ENCODE results near the gene OR6P1.

OR6P1 gene

GRCh38 chr1:158570480-158570879 lies at the start of gene OR6P1:
Gene OR6P1 (minus strand): TSS chr1:158570580. CDS start chr1:158563604, 6,976 bp downstream.
- DNase-seq = no peak

DNA sequence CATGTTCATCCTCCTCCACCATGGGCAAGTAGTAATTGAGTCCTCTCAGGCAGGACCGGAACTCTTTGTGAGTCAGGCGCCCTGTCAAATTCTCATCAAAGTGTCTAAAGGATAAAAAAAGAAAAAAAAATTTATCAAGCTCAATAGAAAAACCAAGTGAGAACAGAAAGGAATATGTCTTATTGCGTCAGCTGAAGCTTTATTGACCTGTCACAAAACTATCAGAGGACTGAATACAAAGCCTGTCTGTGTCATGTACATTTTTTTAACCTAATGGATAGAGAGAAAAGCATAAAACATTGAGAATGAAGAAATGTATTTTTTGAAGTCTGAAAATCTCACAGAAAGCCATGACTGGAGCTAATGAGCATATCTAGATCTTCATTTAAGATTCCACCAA lies 43.4 kb upstream of the OR6P1 start:
- no peak for DNase-seq

- DNase-seq = no peak
These were observed 41.5 kb upstream of the OR6P1 start for GRCh38 chr1:158611916-158612315.

GRCh38 chr1:158607296-158607695 lies 36.9 kb upstream of the OR6P1 start:
- no peak for DNase-seq

- DNase-seq = no peak
These were observed 34.6 kb upstream of the OR6P1 start, which contains the start of gene OR10Z1 for GRCh38 chr1:158604968-158605367. Gene OR10Z1 (plus strand): TSS chr1:158605268. CDS start chr1:158606439, 1,171 bp downstream.

GRCh38 chr1:158600735-158601134 lies 30.4 kb upstream of the OR6P1 start:
- DNase-seq = no peak

DNA sequence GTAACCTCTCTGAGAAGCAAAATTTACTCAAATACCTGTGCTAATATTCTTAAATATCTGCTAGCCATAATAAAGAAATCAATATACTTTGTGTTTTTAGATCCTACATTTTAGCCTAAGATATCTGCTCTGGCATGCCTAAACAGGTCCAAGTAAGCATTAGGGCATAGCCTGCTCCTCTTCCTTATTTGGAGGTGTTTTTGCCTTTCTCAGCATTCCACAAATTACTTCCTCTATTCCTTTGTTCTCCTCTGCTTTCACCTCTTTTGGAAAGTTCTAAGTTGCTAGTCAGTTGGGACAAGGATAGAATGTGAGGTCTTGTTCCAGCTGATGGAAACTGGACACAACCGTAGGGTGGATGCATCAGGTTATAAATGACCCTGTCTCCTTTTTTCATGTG lies 16.6 kb upstream of the OR6P1 start:
- DNase-seq = no peak

DNA sequence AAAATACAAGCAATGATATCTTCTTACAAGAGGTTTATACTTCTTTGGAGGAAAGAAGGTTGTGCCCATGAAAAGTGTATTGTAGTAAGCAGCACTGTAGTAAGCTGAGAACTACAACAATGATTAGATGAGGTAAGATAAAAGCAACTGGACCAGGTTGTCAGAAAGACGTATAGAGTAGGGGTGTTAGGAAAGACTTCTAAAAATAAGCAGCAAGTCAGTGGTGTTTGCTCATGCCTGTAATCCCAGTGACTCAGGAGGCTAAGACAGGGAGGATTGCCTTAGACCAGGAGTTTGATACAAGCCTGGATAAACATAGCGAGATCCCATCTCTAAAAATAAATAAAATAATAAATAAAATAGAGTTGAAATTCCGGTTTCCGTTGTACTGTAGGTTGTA lies 13.6 kb upstream of the OR6P1 start:
- no peak for DNase-seq

DNA sequence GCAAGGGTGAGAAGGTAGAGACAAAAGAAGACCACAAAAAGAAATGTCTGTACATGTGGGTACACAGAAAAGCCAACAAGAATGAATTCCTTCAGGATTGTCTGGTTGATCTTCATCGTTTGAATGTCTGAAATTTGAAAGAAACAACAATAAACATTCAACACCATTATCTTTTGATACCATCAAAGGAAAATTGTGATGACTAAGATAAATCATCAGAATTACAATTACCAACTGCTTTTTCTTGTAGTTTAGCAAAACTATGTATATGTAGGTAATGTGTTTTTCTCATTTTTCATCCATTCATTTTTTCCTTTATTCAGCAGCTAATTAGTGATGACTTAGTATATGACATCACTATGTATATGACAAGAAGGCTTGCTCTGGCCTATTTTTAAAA lies 9.4 kb upstream of the OR6P1 start, which contains the start of gene OR10X1:
TSS of gene OR10X1 (minus strand) at position 167 of the 400 bp plus-strand sequence. CDS start at position 167, 0 bp downstream.
- DNase-seq = no peak

DNA sequence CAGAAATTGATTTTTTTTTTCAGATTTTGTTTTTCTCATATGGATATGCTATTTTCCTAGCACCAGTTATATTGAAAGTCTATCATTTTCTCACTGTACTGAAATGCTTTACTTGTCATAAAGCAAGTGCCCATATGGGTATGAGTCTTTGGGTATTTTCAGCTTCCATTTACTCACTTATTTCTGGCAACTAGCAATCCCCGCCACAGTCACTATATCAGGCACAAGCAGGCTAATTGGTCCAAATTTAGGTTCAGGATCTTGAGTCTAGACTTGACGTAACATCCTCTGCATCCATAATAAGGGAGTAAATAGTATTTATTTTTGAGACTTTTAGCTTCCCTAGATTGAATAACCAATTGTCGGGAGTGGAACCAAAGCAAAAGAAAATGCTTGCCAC lies 7.2 kb upstream of the OR6P1 start:
- DNase-seq = no peak

DNA sequence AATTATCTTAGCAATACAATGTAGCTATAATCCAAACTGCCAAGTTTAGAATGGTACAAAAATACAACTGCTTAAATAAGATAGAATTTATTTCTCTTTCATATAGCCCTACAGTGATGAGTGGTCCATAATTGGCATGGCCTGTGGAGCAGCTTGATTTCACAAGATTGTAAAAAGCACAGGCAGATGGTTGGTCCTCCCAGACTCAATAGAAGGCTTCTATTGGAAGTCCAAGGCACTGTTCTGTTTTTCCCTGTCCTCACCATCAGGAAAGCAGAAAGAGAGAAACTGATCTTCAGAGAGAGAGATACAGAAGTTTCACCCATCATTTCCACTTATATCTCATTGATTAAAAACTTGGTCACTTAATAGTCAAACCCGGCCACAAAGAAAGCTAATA lies 1.8 kb upstream of the OR6P1 start:
- no peak for DNase-seq

DNA sequence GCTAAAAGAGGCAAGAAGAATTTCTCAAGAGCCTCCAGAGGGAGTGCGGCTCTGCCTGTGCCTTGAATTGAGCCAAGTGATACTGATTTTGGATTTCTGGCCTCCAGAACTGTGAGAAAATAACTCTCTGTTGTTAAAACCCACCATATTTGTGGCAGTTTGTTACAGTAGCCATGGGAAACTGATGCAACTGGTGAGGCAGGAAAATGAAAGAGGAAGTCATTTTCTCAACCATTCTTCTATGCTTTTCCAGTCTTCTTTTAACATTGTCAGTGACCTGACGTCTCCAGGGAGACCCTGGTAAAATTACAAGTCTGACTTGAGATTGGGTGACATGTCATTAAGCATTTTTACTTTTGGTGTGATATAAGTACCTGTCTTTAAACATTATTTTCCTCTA lies 5.8 kb downstream of the OR6P1 start:
- DNase-seq = no peak

GRCh38 chr1:158563853-158564252 lies 6.5 kb downstream of the OR6P1 start:
- no peak for DNase-seq

GRCh38 chr1:158559696-158560095 lies 10.7 kb downstream of the OR6P1 start:
- DNase-seq = no peak

- DNase-seq = no peak
These were observed 16.0 kb downstream of the OR6P1 start, which contains the start of gene OR6Y1 for GRCh38 chr1:158554352-158554751. Gene OR6Y1 (minus strand): TSS chr1:158554405. CDS start chr1:158548105, 6,300 bp downstream.

DNA sequence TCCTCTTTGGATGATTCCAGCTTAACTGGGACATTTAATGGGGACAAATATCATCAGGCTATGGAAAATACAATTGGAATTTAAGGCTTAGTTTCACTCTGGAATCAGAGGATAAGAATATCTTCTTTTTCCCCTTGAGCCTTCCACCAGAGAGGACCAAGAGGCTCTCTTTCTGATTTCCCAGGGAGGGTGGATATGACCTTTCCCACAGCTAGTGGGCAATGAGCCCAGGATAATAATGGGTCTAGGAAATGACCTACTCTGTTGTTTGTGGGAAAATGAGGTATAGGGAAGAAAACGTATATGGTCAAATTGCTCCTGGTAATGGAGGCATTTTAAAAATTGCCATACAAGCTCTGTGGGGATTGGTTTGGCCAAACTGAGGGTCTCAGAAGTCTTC lies 18.1 kb downstream of the OR6P1 start:
- no peak for DNase-seq

DNA sequence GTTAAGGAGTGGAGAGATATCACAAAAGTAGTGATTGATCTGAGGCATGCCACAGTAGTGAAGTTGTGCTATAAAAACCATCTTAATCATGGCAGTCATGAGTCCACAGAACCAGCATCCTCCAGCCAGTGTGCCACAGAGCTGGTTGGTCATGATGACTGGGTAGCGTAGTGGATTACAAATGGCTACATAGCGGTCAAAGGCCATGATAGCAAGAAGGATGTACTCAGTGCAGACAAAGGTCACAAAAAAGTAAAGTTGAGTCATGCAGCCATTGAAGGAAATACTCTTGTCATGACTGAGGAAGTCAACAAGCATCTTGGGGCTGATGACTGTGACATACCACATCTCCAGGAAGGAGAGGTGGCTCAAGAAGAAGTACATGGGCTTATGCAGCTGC lies 22.8 kb downstream of the OR6P1 start:
- DNase-seq = no peak

GRCh38 chr1:158537609-158538008 lies 32.8 kb downstream of the OR6P1 start:
- DNase-seq = no peak

- no peak for DNase-seq
These were observed 35.9 kb downstream of the OR6P1 start for GRCh38 chr1:158534496-158534895.

- DNase-seq = no peak
These were observed 43.1 kb downstream of the OR6P1 start for GRCh38 chr1:158527190-158527815.

DNA sequence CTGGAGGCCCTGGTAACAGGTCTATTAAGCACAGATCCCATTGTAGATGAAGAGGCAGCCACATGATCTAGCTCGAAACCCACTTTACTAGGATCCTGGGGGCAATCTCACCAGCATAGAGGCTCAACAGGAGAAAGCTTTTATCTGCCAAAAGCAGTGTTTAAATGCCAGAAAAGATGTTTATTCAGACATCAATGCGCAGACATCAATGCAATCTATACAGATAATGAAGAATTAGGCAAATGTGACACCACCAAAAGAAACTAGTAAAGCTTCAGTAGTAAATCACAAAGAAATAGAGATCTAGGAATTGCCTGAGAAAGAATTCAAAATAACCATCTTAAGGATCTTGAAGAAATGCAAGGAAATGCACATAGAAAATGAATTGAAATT lies 48.7 kb downstream of the OR6P1 start:
- no peak for DNase-seq

GRCh38 chr1:158520955-158521665 lies 49.3 kb downstream of the OR6P1 start:
- no peak for DNase-seq

- DNase-seq = no peak
These were observed 50.4 kb downstream of the OR6P1 start for GRCh38 chr1:158520021-158520420.

DNA sequence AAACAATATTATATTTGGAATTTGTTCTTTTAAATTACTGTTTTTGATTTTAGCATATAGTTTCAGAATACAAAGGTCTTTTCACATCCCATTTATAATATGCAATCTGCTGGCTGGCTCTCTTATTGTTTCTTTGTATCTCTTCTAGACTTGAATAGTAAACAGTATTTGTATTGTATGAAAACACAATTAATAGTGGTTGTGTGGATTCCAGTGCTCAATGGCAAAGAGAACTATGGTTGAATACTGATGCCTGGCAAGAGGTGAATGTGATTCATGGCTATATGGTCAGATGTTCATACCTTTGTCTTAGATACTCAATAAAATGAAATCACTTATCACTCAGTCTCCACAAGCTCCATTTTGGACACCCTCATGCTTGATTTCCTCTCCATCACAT lies 53.4 kb downstream of the OR6P1 start:
- no peak for DNase-seq

All from activated CD8-positive, alpha-beta memory T cell treated with anti-CD3 and anti-CD28 coated beads, Interleukin-2, amount 50 U/mL, for 48 hours (primary cell).